IPS DF 6.9 (cell line): ENCODE measurements around the gene SH3PXD2B.

Source experiments
- DNase-seq: peaks from one replicate; pipeline ENCODE4 v3.0.0-alpha.2; 2013; ENCODE audit warnings: low read depth, low spot score
- H3K27ac ChIP-seq: one replicate; pipeline ENCODE4 v1.5.1; 2013; ENCODE audit warnings: low read length, control low read depth
- H3K27me3 ChIP-seq: 2 replicates; pipeline ENCODE4 v1.6.1; 2013; ENCODE audit warnings: mild to moderate bottlenecking, low read length; ENCODE audit not compliant: control insufficient read depth, insufficient read depth
- H3K36me3 ChIP-seq: 2 replicates; pipeline ENCODE4 v1.6.1; 2013; ENCODE audit warnings: low read length; ENCODE audit not compliant: control insufficient read depth, insufficient read depth
- H3K4me1 ChIP-seq: 2 replicates; pipeline ENCODE4 v1.6.1; 2013; ENCODE audit warnings: low read length; ENCODE audit not compliant: control insufficient read depth, insufficient read depth
- H3K4me3 ChIP-seq: 2 replicates; pipeline ENCODE4 v1.5.1; 2013; ENCODE audit warnings: mild to moderate bottlenecking, low read length
- H3K9me3 ChIP-seq: 2 replicates; pipeline ENCODE4 v1.6.1; 2013; ENCODE audit warnings: low read length, inconsistent platforms; ENCODE audit not compliant: control insufficient read depth, insufficient read depth
- WGBS: extraction: QIAGEN DNeasy Blood & Tissue Kit; methylation state at CpG from one replicate; pipeline ENCODE4 v1.1.7; 2013; ENCODE audit warnings: mixed read lengths, missing lambda C conversion rate; ENCODE audit not compliant: insufficient read length, insufficient coverage; 5-methylcytosine and 5-hydroxymethylcytosine counted together

SH3PXD2B gene

GRCh38 chr5:172417983-172418630, 36.2 kb downstream of the SH3PXD2B start:
- Histone ChIP-seq H3K27me3 (no peaks in the 10 kb centered on the region), H3K4me3 (no peak overlapping the region), H3K36me3 (peaks cover 14% of the 10 kb centered on the region; the same call in 1 of the 2 replicates), H3K9me3 (no peaks in the 10 kb centered on the region), H3K27ac (no peak overlapping the region), H3K4me1 (no peaks in the 10 kb centered on the region)
- no CpG with 5 or more reads among the region's 10 CpGs for WGBS
- no peak for DNase-seq

DNA sequence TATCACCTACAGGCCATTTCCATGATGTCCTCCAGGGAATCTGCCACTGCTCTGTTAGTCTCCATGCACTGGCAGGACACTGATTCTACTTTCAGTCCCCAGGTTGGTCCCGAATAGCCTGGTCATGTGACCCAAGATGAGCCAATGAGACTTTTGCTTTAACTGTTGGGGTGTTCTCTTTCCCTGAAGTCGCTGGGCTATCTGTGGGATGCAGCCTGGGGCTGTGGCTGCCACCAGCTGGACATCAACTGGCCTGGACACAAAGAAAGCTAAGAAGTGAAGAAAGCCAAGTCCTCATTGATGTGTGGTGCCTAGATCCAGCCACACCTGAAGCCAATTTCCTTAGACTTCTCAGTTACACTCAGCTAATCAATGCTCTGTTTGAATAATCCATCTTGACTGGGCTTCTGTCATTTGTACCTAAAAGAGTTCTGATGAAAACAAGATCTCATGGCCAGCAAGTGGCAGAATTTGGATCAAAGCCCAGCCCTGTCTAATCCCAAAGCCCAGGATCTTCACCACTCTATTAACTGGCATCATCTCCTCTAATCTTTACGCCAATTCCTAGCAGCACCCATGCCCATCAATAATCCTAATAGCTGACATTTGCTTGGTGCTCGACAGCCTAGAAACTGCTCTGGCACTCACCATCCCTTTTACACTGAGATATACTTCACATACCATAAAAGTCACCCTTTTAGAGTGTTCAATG, 37.0 kb downstream of the SH3PXD2B start:
- DNase-seq, result no peak
- Histone ChIP-seq H3K9me3 (no peaks in the 10 kb centered on the region), H3K4me3 (no peak overlapping the region), H3K36me3 (peaks cover 14% of the 10 kb centered on the region; the same call in 1 of the 2 replicates), H3K27ac (no peak overlapping the region), H3K4me1 (no peaks in the 10 kb centered on the region), H3K27me3 (no peaks in the 10 kb centered on the region)
- no CpG with 5 or more reads among the region's 4 CpGs for WGBS

DNA sequence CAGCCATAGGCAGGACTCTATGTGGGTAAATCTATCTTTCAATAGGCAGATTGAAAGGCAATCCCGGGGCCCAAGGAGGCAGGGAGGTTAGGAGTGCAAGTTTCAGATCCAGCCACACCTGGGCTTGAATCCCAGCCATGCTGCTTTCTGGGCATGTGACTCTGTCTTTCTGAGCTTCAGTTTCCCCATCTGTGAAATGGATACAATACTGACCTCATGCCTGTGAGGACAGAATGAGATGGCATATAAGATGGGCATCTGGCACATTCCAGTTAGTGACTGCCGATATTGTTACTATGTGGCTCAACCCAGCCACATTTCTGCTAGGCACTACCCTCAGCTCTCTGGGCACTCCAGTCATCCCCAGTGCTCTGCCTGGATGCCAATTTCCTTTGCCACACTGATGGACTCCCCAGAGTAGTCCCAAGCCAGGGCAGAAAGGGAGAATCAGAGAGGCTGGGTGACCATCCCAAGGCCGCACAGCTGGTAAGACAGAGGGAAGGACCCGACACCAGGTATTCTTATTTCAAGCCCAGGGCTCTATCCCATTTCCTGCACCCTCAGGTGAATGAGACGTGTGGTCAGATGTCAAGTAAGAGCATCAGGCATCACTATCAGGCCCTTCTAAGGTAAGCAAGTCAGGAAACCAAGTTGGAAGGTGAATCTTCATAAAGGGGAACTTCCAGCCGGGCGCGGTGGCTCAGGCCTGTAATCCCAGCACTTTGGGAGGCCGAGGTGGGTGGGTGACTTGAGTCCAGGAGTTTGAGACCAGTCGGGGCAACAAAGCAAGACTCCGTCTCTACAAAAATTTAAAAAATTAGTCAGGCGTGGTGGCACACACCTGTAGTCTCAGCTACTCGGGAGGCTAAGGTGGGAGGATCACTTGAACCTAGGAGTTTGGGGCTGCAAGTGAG, 38.7 kb downstream of the SH3PXD2B start:
- WGBS, result no CpG with 5 or more reads among the region's 13 CpGs
- Histone ChIP-seq H3K27me3 (no peaks in the 10 kb centered on the region), H3K27ac (no peak overlapping the region), H3K4me3 (no peak overlapping the region), H3K4me1 (no peaks in the 10 kb centered on the region), H3K9me3 (no peaks in the 10 kb centered on the region), H3K36me3 (peaks cover 8% of the 10 kb centered on the region; the same call in 1 of the 2 replicates)
- no peak for DNase-seq

- no CpG with 5 or more reads among the region's 13 CpGs for WGBS
- H3K27me3 ChIP-seq, result no peaks in the 10 kb centered on the region
- H3K27ac ChIP-seq, result no peak overlapping the region
- H3K36me3 ChIP-seq, result 0 out of 2 replicates have a peak, but pooled peaks cover 5% of the 10 kb centered on the region
- no peaks in the 10 kb centered on the region for H3K9me3 ChIP-seq
- H3K4me3 ChIP-seq, result no peak overlapping the region
- no peaks in the 10 kb centered on the region for H3K4me1 ChIP-seq
- DNase-seq, result no peak
These were observed 39.6 kb downstream of the SH3PXD2B start for GRCh38 chr5:172414531-172415361.

GRCh38 chr5:172413601-172414171, 40.6 kb downstream of the SH3PXD2B start:
- 0 out of 2 replicates have a peak, but pooled peaks cover 5% of the 10 kb centered on the region for H3K36me3 ChIP-seq
- H3K4me1 ChIP-seq, result no peaks in the 10 kb centered on the region
- H3K9me3 ChIP-seq, result no peaks in the 10 kb centered on the region
- H3K27ac ChIP-seq, result no peak overlapping the region
- no peak for DNase-seq
- no CpG with 5 or more reads among the region's 4 CpGs for WGBS
- H3K27me3 ChIP-seq, result no peaks in the 10 kb centered on the region
- no peak overlapping the region for H3K4me3 ChIP-seq

- Histone ChIP-seq H3K27me3 (no peaks in the 10 kb centered on the region), H3K27ac (no peak overlapping the region), H3K9me3 (no peaks in the 10 kb centered on the region), H3K36me3 (no peaks in the 10 kb centered on the region), H3K4me1 (no peaks in the 10 kb centered on the region), H3K4me3 (no peak overlapping the region)
- WGBS, result no CpG with 5 or more reads among the region's 13 CpGs
- no peak for DNase-seq
These were observed 41.5 kb downstream of the SH3PXD2B start for GRCh38 chr5:172412724-172413286.

GRCh38 chr5:172411484-172412072, 42.7 kb downstream of the SH3PXD2B start:
- H3K4me3 ChIP-seq, result no peak overlapping the region
- no peaks in the 10 kb centered on the region for H3K36me3 ChIP-seq
- DNase-seq, result no peak
- H3K4me1 ChIP-seq, result no peaks in the 10 kb centered on the region
- no peaks in the 10 kb centered on the region for H3K9me3 ChIP-seq
- H3K27me3 ChIP-seq, result no peaks in the 10 kb centered on the region
- WGBS, result no CpG with 5 or more reads among the region's 7 CpGs
- no peak overlapping the region for H3K27ac ChIP-seq

- DNase-seq, result no peak
- Histone ChIP-seq H3K36me3 (no peaks in the 10 kb centered on the region), H3K4me3 (no peak overlapping the region), H3K9me3 (no peaks in the 10 kb centered on the region), H3K4me1 (no peaks in the 10 kb centered on the region), H3K27ac (no peak overlapping the region), H3K27me3 (no peaks in the 10 kb centered on the region)
- WGBS, result no CpG with 5 or more reads among the region's 5 CpGs
These were observed 43.5 kb downstream of the SH3PXD2B start for GRCh38 chr5:172410662-172411483.
